ENCODE data around the gene GEMIN7. TPM values are rescaled to one million over a fixed set of nuclear protein-coding genes. Genes with fewer than 3 reads are reported as not detected.

Gene GEMIN7
- total and polyA plus RNA-seq, 2 of the 4 experiments (the other 2 are of a cell fraction): 27.2 to 53.0 TPM

DNA sequence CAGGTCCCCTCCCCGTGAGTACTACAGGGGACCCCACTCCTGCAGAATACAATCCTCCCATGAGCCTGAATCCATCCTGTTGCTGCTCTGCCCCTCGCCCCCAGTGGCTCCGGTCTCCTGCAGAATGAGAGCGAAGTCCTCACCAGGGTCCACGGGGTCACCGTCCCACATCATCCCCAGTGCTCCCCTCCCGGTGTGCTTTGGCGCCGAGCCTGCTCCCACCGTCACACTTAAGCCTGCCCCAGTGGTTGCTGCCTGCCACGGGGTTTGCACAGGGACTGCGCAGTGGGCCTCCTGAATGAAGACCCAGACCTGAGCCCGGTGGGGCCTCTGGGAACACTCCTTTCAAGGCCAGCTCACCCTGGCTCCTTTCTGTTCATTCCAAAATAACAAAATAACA is 51.2 kb downstream of the GEMIN7 start:
- no peak overlapping the region for H3K9ac ChIP-seq (ENCODE audit: low read depth, low read length)
- ATAC-seq (ENCODE audit: low read depth) (no peak), DNase-seq (no peak)
- H2BK120ac ChIP-seq (ENCODE audit: low read depth, low read length): no peak overlapping the region
- peaks cover 70% of the 10 kb centered on the region for H4K20me1 ChIP-seq (ENCODE audit: insufficient read depth, low read length)
- 89% methylated on average over 9 of the region's 13 CpGs; no CpG with 5 or more reads in 1 of the 2 experiments for WGBS, 2 experiments (ENCODE audit: extremely low coverage in 2 of 2, insufficient read length in 1 of 2)
- intact Hi-C loops (cut with micrococcal nuclease): no loop called here
- TF ChIP-seq RCOR1 (IDR thresholded peaks at IDR 0.05; ENCODE audit: insufficient replicate concordance, low read length) (no peak), MXI1 (IDR thresholded peaks at IDR 0.05; ENCODE audit: borderline replicate concordance, low read depth, low read length) (no peak), FOS (IDR thresholded peaks at IDR 0.05; ENCODE audit: low read depth, low read length) (no peak), MAZ (IDR thresholded peaks at IDR 0.05; ENCODE audit: borderline replicate concordance, low read depth, low read length) (no peak), SMC3 (IDR thresholded peaks at IDR 0.05; ENCODE audit: low read depth, low read length) (no peak), RFX5 (IDR thresholded peaks at IDR 0.05; ENCODE audit: low read depth, low read length) (no peak), POLR2A (IDR thresholded peaks at IDR 0.05; ENCODE audit: low read depth, low read length) (no peak), CHD1 (IDR thresholded peaks at IDR 0.05; ENCODE audit: low read depth, low read length) (no peak), MAFK (IDR thresholded peaks at IDR 0.05; ENCODE audit: low read depth, low read length) (no peak), BHLHE40 (IDR thresholded peaks at IDR 0.05; ENCODE audit: low read depth, low read length) (no peak), RAD21 (IDR thresholded peaks at IDR 0.05; ENCODE audit: low read length) (no peak), NFE2L2 (IDR thresholded peaks at IDR 0.05; ENCODE audit: low read depth, low read length) (no peak), CEBPB (IDR thresholded peaks at IDR 0.05; ENCODE audit: low read depth, low read length) (no peak)
- TF ChIP-seq, protein P1, sequence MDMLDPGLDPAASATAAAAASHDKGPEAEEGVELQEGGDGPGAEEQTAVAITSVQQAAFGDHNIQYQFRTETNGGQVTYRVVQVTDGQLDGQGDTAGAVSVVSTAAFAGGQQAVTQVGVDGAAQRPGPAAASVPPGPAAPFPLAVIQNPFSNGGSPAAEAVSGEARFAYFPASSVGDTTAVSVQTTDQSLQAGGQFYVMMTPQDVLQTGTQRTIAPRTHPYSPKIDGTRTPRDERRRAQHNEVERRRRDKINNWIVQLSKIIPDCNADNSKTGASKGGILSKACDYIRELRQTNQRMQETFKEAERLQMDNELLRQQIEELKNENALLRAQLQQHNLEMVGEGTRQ (IDR thresholded peaks at IDR 0.05; ENCODE audit: low read depth, low read length): no peak
- TF ChIP-seq, protein P2, sequence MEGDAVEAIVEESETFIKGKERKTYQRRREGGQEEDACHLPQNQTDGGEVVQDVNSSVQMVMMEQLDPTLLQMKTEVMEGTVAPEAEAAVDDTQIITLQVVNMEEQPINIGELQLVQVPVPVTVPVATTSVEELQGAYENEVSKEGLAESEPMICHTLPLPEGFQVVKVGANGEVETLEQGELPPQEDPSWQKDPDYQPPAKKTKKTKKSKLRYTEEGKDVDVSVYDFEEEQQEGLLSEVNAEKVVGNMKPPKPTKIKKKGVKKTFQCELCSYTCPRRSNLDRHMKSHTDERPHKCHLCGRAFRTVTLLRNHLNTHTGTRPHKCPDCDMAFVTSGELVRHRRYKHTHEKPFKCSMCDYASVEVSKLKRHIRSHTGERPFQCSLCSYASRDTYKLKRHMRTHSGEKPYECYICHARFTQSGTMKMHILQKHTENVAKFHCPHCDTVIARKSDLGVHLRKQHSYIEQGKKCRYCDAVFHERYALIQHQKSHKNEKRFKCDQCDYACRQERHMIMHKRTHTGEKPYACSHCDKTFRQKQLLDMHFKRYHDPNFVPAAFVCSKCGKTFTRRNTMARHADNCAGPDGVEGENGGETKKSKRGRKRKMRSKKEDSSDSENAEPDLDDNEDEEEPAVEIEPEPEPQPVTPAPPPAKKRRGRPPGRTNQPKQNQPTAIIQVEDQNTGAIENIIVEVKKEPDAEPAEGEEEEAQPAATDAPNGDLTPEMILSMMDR (conservative IDR thresholded peaks at IDR 0.05; ENCODE audit: low read depth, low read length): no peak
- TF ChIP-seq, protein P3, sequence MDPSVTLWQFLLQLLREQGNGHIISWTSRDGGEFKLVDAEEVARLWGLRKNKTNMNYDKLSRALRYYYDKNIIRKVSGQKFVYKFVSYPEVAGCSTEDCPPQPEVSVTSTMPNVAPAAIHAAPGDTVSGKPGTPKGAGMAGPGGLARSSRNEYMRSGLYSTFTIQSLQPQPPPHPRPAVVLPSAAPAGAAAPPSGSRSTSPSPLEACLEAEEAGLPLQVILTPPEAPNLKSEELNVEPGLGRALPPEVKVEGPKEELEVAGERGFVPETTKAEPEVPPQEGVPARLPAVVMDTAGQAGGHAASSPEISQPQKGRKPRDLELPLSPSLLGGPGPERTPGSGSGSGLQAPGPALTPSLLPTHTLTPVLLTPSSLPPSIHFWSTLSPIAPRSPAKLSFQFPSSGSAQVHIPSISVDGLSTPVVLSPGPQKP (IDR thresholded peaks at IDR 0.05; ENCODE audit: borderline replicate concordance, low read depth, low read length): no peak
- no peak overlapping the region for H2AK5ac ChIP-seq (ENCODE audit: low read depth, low read length)
- no peak overlapping the region for H3K4ac ChIP-seq (ENCODE audit: low read depth, low read length)
- no peak overlapping the region for H4K8ac ChIP-seq (ENCODE audit: low read depth in 2 of 2, low read length in 2 of 2)
- no peak overlapping the region for H3K18ac ChIP-seq (ENCODE audit: low read depth, low read length)
- no peak overlapping the region for H4K5ac ChIP-seq (ENCODE audit: low read depth, low read length)
- H2BK20ac ChIP-seq (ENCODE audit: low read depth, low read length): no peak overlapping the region
- H3K23ac ChIP-seq (ENCODE audit: low read depth, low read length): no peak overlapping the region
- H3K36me3 ChIP-seq (ENCODE audit: control insufficient read depth, insufficient read depth, low read length): 0 out of 2 replicates have a peak, but pooled peaks cover 6% of the 10 kb centered on the region
- in situ Hi-C loops (cut with MboI; ENCODE audit: low sequenced_read_pairs): no loop called here
- H3K9me1 ChIP-seq (ENCODE audit: insufficient read depth, low read length): peaks cover 15% of the 10 kb centered on the region
- dilution Hi-C loops (cut with HindIII; ENCODE audit: low sequenced_read_pairs, unreplicated experiment): no loop called here
- H3K4me2 ChIP-seq (ENCODE audit: low read depth, low read length): no peak overlapping the region
- H3K79me1 ChIP-seq (ENCODE audit: low read depth in 1 of 2, low read length in 2 of 2): peaks cover 35 to 86% of the 10 kb centered on the region in 2 experiments
- H2BK15ac ChIP-seq (ENCODE audit: low read depth, low read length): no peak overlapping the region
- no peak overlapping the region for H3K14ac ChIP-seq (replicated peaks; ENCODE audit: low read depth, low read length)
- POLR2A ChIA-PET (ENCODE audit: unreplicated experiment): no interaction called here
- CTCF ChIA-PET: no interaction called here
- H3K4me3 ChIP-seq (ENCODE audit: insufficient read depth, low read depth, low read length): no peak overlapping the region
- peak overlapping the region; percentile 61 for H2AK9ac ChIP-seq (replicated peaks; ENCODE audit: low read depth, low read length, poor library complexity)
- no peaks in the 10 kb centered on the region for H3K9me3 ChIP-seq (ENCODE audit: control insufficient read depth, insufficient read depth, low read length)
- H3K27me3 ChIP-seq (ENCODE audit: control insufficient read depth, insufficient read depth, low read length): no peaks in the 10 kb centered on the region
- no peak overlapping the region for H2BK5ac ChIP-seq (ENCODE audit: low read depth, low read length, poor library complexity, severe bottlenecking)
- BruUV-seq (replicated peaks): no TSS peak
- no peak overlapping the region for H4K91ac ChIP-seq (ENCODE audit: insufficient read depth, low read depth, low read length)
- H3K4me1 ChIP-seq (ENCODE audit: control insufficient read depth, insufficient read depth, low read length): no peaks in the 10 kb centered on the region; the same call in 1 of the 2 replicates
- H3K56ac ChIP-seq (ENCODE audit: extremely low read depth, insufficient read depth, low read length): no peak overlapping the region
- no peak overlapping the region for H2AFZ ChIP-seq (replicated peaks; ENCODE audit: low read length, poor library complexity)
- H3K27ac ChIP-seq (ENCODE audit: insufficient read depth, low read length): no peak overlapping the region
